GM12892 (cell line): ENCODE measurements around the gene DRAXIN.

ENCODE experiments used
- POLR2AphosphoS5 ChIP-seq: IDR thresholded peaks from 2 replicates; pipeline ENCODE4 v1.6.1; 2011; ENCODE audit warnings: low read depth, low read length, control low read depth
- TAF1 ChIP-seq: IDR thresholded peaks from 2 replicates; pipeline ENCODE4 v1.6.1; 2011; ENCODE audit warnings: low read depth, mild to moderate bottlenecking, control low read depth, low read length, borderline replicate concordance

GRCh38 chr1:11645670-11646265 is 45.7 kb upstream of the DRAXIN start:
- TF ChIP-seq POLR2AphosphoS5: no peak
- TF ChIP-seq TAF1: no peak
